Rectal smooth muscle tissue (tissue), 1 donor: ENCODE results near the gene NLGN1.
"Not testable (repeated sequence)": the region's sequence is repeated elsewhere in the genome, so short reads cannot be mapped to it uniquely, and the experiment has no call there.

ENCODE experiments used
- H3K27ac ChIP-seq: one replicate; pipeline ENCODE4 v1.7.0; 2013; ENCODE audit warnings: low read depth, low read length, inconsistent platforms
- H3K27me3 ChIP-seq: one replicate; pipeline ENCODE4 v1.7.0; 2013; ENCODE audit warnings: low read length; ENCODE audit not compliant: control insufficient read depth, insufficient read depth
- H3K36me3 ChIP-seq: one replicate; pipeline ENCODE4 v1.7.0; 2013; ENCODE audit warnings: low read length; ENCODE audit not compliant: control insufficient read depth, insufficient read depth
- H3K4me1 ChIP-seq: one replicate; pipeline ENCODE4 v1.7.0; 2013; ENCODE audit warnings: low read length; ENCODE audit not compliant: control insufficient read depth, insufficient read depth
- H3K4me3 ChIP-seq: one replicate; pipeline ENCODE4 v1.7.0; 2013; ENCODE audit warnings: low read length
- H3K9ac ChIP-seq: one replicate; pipeline ENCODE4 v1.7.0; 2013; ENCODE audit warnings: low read length

The NLGN1 gene

GRCh38 chr3:173451561-173451960 is 54.0 kb downstream of the NLGN1 start:
- H3K36me3 ChIP-seq, H3K4me1 ChIP-seq, H3K4me3 ChIP-seq, H3K27me3 ChIP-seq, H3K9ac ChIP-seq, H3K27ac ChIP-seq: not testable (repeated sequence)

- H3K27ac ChIP-seq, result no peak overlapping the region
- no peak overlapping the region for H3K4me3 ChIP-seq
- H3K4me1 ChIP-seq, result no peaks in the 10 kb centered on the region
- no peak overlapping the region for H3K9ac ChIP-seq
- no peaks in the 10 kb centered on the region for H3K27me3 ChIP-seq
- H3K36me3 ChIP-seq, result no peaks in the 10 kb centered on the region
Measured at GRCh38 chr3:173463250-173463649, 65.7 kb downstream of the NLGN1 start.

- Histone ChIP-seq H3K27me3 (no peaks in the 10 kb centered on the region), H3K36me3 (no peaks in the 10 kb centered on the region), H3K9ac (no peak overlapping the region), H3K27ac (no peak overlapping the region), H3K4me1 (no peaks in the 10 kb centered on the region), H3K4me3 (no peak overlapping the region)
Measured at GRCh38 chr3:173465112-173465511, 67.6 kb downstream of the NLGN1 start.

GRCh38 chr3:173465898-173466678 is 68.5 kb downstream of the NLGN1 start:
- no peaks in the 10 kb centered on the region for H3K4me1 ChIP-seq
- no peaks in the 10 kb centered on the region for H3K27me3 ChIP-seq
- H3K4me3 ChIP-seq, result no peak overlapping the region
- no peak overlapping the region for H3K27ac ChIP-seq
- H3K9ac ChIP-seq, result no peak overlapping the region
- H3K36me3 ChIP-seq, result no peaks in the 10 kb centered on the region

GRCh38 chr3:173467501-173467900 is 70.0 kb downstream of the NLGN1 start:
- no peaks in the 10 kb centered on the region for H3K36me3 ChIP-seq
- no peak overlapping the region for H3K4me3 ChIP-seq
- H3K27me3 ChIP-seq, result no peaks in the 10 kb centered on the region
- H3K4me1 ChIP-seq, result no peaks in the 10 kb centered on the region
- no peak overlapping the region for H3K9ac ChIP-seq
- H3K27ac ChIP-seq, result no peak overlapping the region

- H3K4me3 ChIP-seq, result no peak overlapping the region
- no peaks in the 10 kb centered on the region for H3K27me3 ChIP-seq
- H3K27ac ChIP-seq, result no peak overlapping the region
- H3K9ac ChIP-seq, result no peak overlapping the region
- no peaks in the 10 kb centered on the region for H3K4me1 ChIP-seq
- no peaks in the 10 kb centered on the region for H3K36me3 ChIP-seq
Measured at GRCh38 chr3:173473237-173473636, 75.7 kb downstream of the NLGN1 start.

GRCh38 chr3:173479301-173479700 is 81.8 kb downstream of the NLGN1 start:
- Histone ChIP-seq H3K36me3 (no peaks in the 10 kb centered on the region), H3K9ac (no peak overlapping the region), H3K4me1 (no peaks in the 10 kb centered on the region), H3K27me3 (no peaks in the 10 kb centered on the region), H3K4me3 (no peak overlapping the region), H3K27ac (no peak overlapping the region)

- H3K27ac ChIP-seq, result no peak overlapping the region
- H3K27me3 ChIP-seq, result no peaks in the 10 kb centered on the region
Measured at GRCh38 chr3:173501931-173502489, 104.5 kb downstream of the NLGN1 start.

GRCh38 chr3:173502983-173503568 is 105.5 kb downstream of the NLGN1 start:
- Histone ChIP-seq H3K27ac (no peak overlapping the region), H3K36me3 (no peaks in the 10 kb centered on the region)

More at GRCh38 chr3:173501931-173502489, 104.5 kb downstream of the NLGN1 start:
- Histone ChIP-seq H3K4me1 (no peaks in the 10 kb centered on the region), H3K9ac (no peak overlapping the region), H3K4me3 (no peak overlapping the region), H3K36me3 (no peaks in the 10 kb centered on the region)

GRCh38 chr3:173510565-173510964 is 113.0 kb downstream of the NLGN1 start:
- Histone ChIP-seq H3K4me3 (no peak overlapping the region), H3K36me3 (no peaks in the 10 kb centered on the region), H3K4me1 (no peaks in the 10 kb centered on the region), H3K27me3 (no peaks in the 10 kb centered on the region), H3K9ac (no peak overlapping the region), H3K27ac (no peak overlapping the region)

More at GRCh38 chr3:173502983-173503568, 105.5 kb downstream of the NLGN1 start:
- H3K4me1 ChIP-seq, result no peaks in the 10 kb centered on the region
- no peaks in the 10 kb centered on the region for H3K27me3 ChIP-seq
- no peak overlapping the region for H3K4me3 ChIP-seq
- H3K9ac ChIP-seq, result no peak overlapping the region

- no peaks in the 10 kb centered on the region for H3K36me3 ChIP-seq
Measured at GRCh38 chr3:173513123-173513522, 115.6 kb downstream of the NLGN1 start.

GRCh38 chr3:173529062-173529711 is 131.6 kb downstream of the NLGN1 start:
- no peak overlapping the region for H3K4me3 ChIP-seq
- no peaks in the 10 kb centered on the region for H3K36me3 ChIP-seq
- H3K27me3 ChIP-seq, result no peaks in the 10 kb centered on the region
- no peak overlapping the region for H3K9ac ChIP-seq
- no peaks in the 10 kb centered on the region for H3K4me1 ChIP-seq
- H3K27ac ChIP-seq, result no peak overlapping the region

More at GRCh38 chr3:173513123-173513522, 115.6 kb downstream of the NLGN1 start:
- no peaks in the 10 kb centered on the region for H3K27me3 ChIP-seq
- H3K9ac ChIP-seq, result no peak overlapping the region
- no peaks in the 10 kb centered on the region for H3K4me1 ChIP-seq
- H3K4me3 ChIP-seq, result no peak overlapping the region
- H3K27ac ChIP-seq, result no peak overlapping the region
